HG02763 (cell line): ENCODE data around the gene GAS5.
"Not testable (repeated sequence)": the region's sequence is repeated elsewhere in the genome, so short reads cannot be mapped to it uniquely, and the experiment has no call there.

Experiments
- ATAC-seq: cut with Tn5 transposase; IDR thresholded peaks from one replicate; pipeline ENCODE4 v1.9.1; 2021; ENCODE audit warnings: mild to moderate bottlenecking, moderate library complexity; ENCODE audit not compliant: unreplicated experiment

Gene GAS5

GRCh38 chr1:173867753-173868265 lies at the start of gene GAS5:
Gene GAS5 (minus strand): TSS chr1:173867989.
- ATAC-seq: peak; percentile 71

GRCh38 chr1:173917149-173917548 lies 49.4 kb upstream of the GAS5 start, which contains the start of gene SERPINC1:
Gene SERPINC1 (minus strand): TSS chr1:173917327. CDS start chr1:173917259, 68 bp downstream.
- no peak for ATAC-seq

GRCh38 chr1:173916667-173917066 lies 48.9 kb upstream of the GAS5 start:
- ATAC-seq: no peak

GRCh38 chr1:173915596-173915995 lies 47.8 kb upstream of the GAS5 start:
- ATAC-seq: no peak

- ATAC-seq: no peak
Observed at GRCh38 chr1:173914366-173914871, 46.6 kb upstream of the GAS5 start.

- no peak for ATAC-seq
Observed at GRCh38 chr1:173913111-173913510, 45.3 kb upstream of the GAS5 start.

- ATAC-seq: no peak
Observed at GRCh38 chr1:173903827-173904531, 36.2 kb upstream of the GAS5 start.

GRCh38 chr1:173900992-173901391 lies 33.2 kb upstream of the GAS5 start:
- ATAC-seq: no peak

GRCh38 chr1:173900427-173900826 lies 32.6 kb upstream of the GAS5 start:
- no peak for ATAC-seq

- no peak for ATAC-seq
Observed at GRCh38 chr1:173894189-173894588, 26.4 kb upstream of the GAS5 start.

- ATAC-seq: no peak
Observed at GRCh38 chr1:173893611-173894010, 25.8 kb upstream of the GAS5 start.

GRCh38 chr1:173889885-173890284 lies 22.1 kb upstream of the GAS5 start:
- ATAC-seq: no peak

- ATAC-seq: no peak
Observed at GRCh38 chr1:173888749-173889148, 21.0 kb upstream of the GAS5 start.

- ATAC-seq: no peak
Observed at GRCh38 chr1:173887627-173888026, 19.8 kb upstream of the GAS5 start.

- ATAC-seq: no peak
Observed at GRCh38 chr1:173886746-173887611, 19.2 kb upstream of the GAS5 start.

GRCh38 chr1:173884701-173885100 lies 16.9 kb upstream of the GAS5 start:
- ATAC-seq: no peak

- not testable (repeated sequence) for ATAC-seq
Observed at GRCh38 chr1:173881117-173881516, 13.3 kb upstream of the GAS5 start.

- no peak for ATAC-seq
Observed at GRCh38 chr1:173878251-173878650, 10.5 kb upstream of the GAS5 start.

- ATAC-seq: no peak
Observed at GRCh38 chr1:173876732-173877131, 8.9 kb upstream of the GAS5 start.

GRCh38 chr1:173871500-173871899 lies 3.7 kb upstream of the GAS5 start:
- no peak for ATAC-seq

- no peak for ATAC-seq
Observed at GRCh38 chr1:173871091-173871490, 3.3 kb upstream of the GAS5 start.
